ENCODE measurements around the gene MRPL10.
"Not testable (repeated sequence)": the region's sequence is repeated elsewhere in the genome, so short reads cannot be mapped to it uniquely, and the experiment has no call there.

DNA sequence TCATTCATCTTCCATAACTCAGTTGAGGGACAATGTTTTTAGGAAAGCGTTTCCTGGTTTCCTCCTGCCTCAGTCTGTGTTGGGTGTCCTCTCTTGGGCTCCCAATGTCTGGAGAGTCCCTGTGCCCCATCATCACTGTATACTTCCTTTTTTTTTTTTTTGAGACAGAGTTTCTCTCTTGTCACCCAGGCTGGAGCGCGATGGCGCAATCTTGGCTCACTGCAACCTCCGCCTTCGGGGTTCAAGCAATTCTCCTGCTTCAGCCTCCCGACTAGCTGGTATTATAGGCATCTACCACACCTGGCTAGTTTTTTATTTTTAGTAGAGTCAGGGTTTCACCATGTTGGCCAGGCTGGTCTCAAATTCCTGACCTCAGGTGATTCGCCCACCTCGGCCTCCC lies 57.7 kb downstream of the MRPL10 start:
- TF ChIP-seq, protein P1, sequence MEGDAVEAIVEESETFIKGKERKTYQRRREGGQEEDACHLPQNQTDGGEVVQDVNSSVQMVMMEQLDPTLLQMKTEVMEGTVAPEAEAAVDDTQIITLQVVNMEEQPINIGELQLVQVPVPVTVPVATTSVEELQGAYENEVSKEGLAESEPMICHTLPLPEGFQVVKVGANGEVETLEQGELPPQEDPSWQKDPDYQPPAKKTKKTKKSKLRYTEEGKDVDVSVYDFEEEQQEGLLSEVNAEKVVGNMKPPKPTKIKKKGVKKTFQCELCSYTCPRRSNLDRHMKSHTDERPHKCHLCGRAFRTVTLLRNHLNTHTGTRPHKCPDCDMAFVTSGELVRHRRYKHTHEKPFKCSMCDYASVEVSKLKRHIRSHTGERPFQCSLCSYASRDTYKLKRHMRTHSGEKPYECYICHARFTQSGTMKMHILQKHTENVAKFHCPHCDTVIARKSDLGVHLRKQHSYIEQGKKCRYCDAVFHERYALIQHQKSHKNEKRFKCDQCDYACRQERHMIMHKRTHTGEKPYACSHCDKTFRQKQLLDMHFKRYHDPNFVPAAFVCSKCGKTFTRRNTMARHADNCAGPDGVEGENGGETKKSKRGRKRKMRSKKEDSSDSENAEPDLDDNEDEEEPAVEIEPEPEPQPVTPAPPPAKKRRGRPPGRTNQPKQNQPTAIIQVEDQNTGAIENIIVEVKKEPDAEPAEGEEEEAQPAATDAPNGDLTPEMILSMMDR (conservative IDR thresholded peaks at IDR 0.05; ENCODE audit: low read depth in 2 of 2) = not testable (repeated sequence)
- TF ChIP-seq STAT1 (IDR thresholded peaks at IDR 0.05; ENCODE audit: unreplicated experiment); EZH2phosphoT487 (IDR thresholded peaks at IDR 0.05; ENCODE audit: unreplicated experiment); POLR2AphosphoS5 (IDR thresholded peaks at IDR 0.05; ENCODE audit: low read depth): not testable (repeated sequence)
- TF ChIP-seq, protein P2, sequence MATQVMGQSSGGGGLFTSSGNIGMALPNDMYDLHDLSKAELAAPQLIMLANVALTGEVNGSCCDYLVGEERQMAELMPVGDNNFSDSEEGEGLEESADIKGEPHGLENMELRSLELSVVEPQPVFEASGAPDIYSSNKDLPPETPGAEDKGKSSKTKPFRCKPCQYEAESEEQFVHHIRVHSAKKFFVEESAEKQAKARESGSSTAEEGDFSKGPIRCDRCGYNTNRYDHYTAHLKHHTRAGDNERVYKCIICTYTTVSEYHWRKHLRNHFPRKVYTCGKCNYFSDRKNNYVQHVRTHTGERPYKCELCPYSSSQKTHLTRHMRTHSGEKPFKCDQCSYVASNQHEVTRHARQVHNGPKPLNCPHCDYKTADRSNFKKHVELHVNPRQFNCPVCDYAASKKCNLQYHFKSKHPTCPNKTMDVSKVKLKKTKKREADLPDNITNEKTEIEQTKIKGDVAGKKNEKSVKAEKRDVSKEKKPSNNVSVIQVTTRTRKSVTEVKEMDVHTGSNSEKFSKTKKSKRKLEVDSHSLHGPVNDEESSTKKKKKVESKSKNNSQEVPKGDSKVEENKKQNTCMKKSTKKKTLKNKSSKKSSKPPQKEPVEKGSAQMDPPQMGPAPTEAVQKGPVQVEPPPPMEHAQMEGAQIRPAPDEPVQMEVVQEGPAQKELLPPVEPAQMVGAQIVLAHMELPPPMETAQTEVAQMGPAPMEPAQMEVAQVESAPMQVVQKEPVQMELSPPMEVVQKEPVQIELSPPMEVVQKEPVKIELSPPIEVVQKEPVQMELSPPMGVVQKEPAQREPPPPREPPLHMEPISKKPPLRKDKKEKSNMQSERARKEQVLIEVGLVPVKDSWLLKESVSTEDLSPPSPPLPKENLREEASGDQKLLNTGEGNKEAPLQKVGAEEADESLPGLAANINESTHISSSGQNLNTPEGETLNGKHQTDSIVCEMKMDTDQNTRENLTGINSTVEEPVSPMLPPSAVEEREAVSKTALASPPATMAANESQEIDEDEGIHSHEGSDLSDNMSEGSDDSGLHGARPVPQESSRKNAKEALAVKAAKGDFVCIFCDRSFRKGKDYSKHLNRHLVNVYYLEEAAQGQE (IDR thresholded peaks at IDR 0.05; ENCODE audit: unreplicated experiment) = not testable (repeated sequence)

Data from GM23338 (cell line).